Measurements from ENCODE around the gene ACOXL. TPM values are rescaled to one million over a fixed set of nuclear protein-coding genes. Genes with fewer than 3 reads are reported as not detected.

The ACOXL gene
- total and polyA plus RNA-seq, 2 of the 8 experiments (the other 6 are each of a cell fraction or from before 2014, with no cell fraction given), result 11.4 to 20.6 TPM

GRCh38 chr2:111048856-111049768, 316.7 kb downstream of the ACOXL start:
- Histone ChIP-seq H3K36me3 (ENCODE audit: control insufficient read depth in 2 of 4, insufficient read depth in 4 of 4, low read length in 3 of 4) (no peaks in the 10 kb centered on the region; a peak in 2 of 8 replicates), H3K56ac (replicated peaks; ENCODE audit: insufficient read length, low read depth, low read length) (no peak overlapping the region), H4K91ac (replicated peaks; ENCODE audit: insufficient read length, low read length) (no peak overlapping the region), H3K4me2 (ENCODE audit: insufficient read depth in 1 of 2, low read depth in 2 of 2, low read length in 2 of 2) (no peak overlapping the region), H3K4me1 (replicated peaks in 1 of 4; ENCODE audit: control insufficient read depth in 3 of 4, insufficient read depth in 4 of 4, low read length in 3 of 4) (no peaks in the 10 kb centered on the region), H3K4me3 (ENCODE audit: extremely low read depth in 1 of 4, insufficient read depth in 2 of 4, low read depth in 3 of 4, low read length in 4 of 4) (no peak overlapping the region), H2AFZ (ENCODE audit: low read length) (no peak overlapping the region), H3K79me1 (ENCODE audit: low read depth, low read length) (no peaks in the 10 kb centered on the region), H2AK5ac (ENCODE audit: low read depth, low read length) (no peak overlapping the region), H3K27ac (ENCODE audit: low read depth, low read length) (no peak overlapping the region), H4K20me1 (replicated peaks in 1 of 2; ENCODE audit: control insufficient read depth in 1 of 2, insufficient read depth in 2 of 2, low read length in 2 of 2) (no peaks in the 10 kb centered on the region), H2BK15ac (ENCODE audit: low read length) (no peak overlapping the region), H3K14ac (ENCODE audit: insufficient read length) (no peak overlapping the region), H3K4ac (replicated peaks; ENCODE audit: insufficient read length, low read depth, low read length) (no peak overlapping the region), H3K9ac (replicated peaks in 1 of 4; ENCODE audit: extremely low read depth in 1 of 4, low read depth in 3 of 4, low read length in 3 of 4) (no peak overlapping the region), H3K27me3 (replicated peaks in 1 of 4; ENCODE audit: control insufficient read depth in 3 of 4, extremely low read depth in 1 of 4, insufficient read depth in 3 of 4, low read length in 3 of 4) (no peaks in the 10 kb centered on the region), H2BK12ac (ENCODE audit: low read depth, low read length) (no peak overlapping the region), H2BK120ac (replicated peaks; ENCODE audit: low read depth, low read length) (no peak overlapping the region), H3K79me2 (ENCODE audit: control insufficient read depth in 1 of 2, insufficient read depth in 2 of 2, low read length in 2 of 2) (no peaks in the 10 kb centered on the region), H2BK5ac (ENCODE audit: low read depth, low read length) (no peak overlapping the region), H3K23ac (ENCODE audit: insufficient read length) (no peak overlapping the region), H3K23me2 (ENCODE audit: low read depth, low read length) (no peaks in the 10 kb centered on the region), H3K18ac (ENCODE audit: extremely low read depth, low read length) (no peak overlapping the region), H4K5ac (ENCODE audit: insufficient read length, low read depth, low read length) (no peak overlapping the region), H3K9me3 (ENCODE audit: insufficient read depth in 2 of 2, low read depth in 1 of 2, low read length in 1 of 2) (no peaks in the 10 kb centered on the region), H4K8ac (ENCODE audit: extremely low read depth, insufficient read depth, low read length) (no peak overlapping the region), H2BK20ac (ENCODE audit: low read length) (no peak overlapping the region)
- no peak for FAIRE-seq
- no peak for DNase-seq (ENCODE audit: low read depth in 1 of 2, low spot score in 2 of 2)
- POLR2A ChIA-PET (ENCODE audit: partially characterized antibody), result interaction anchor here (0.6 to 0.8 kb wide), 2 partner anchors 8 to 156 kb away, joined by 3 read pairs; no protein-coding TSS in a partner anchor
- 83% methylated on average over 12 of the region's 12 CpGs; no CpG with 5 or more reads in 1 of the 2 experiments for WGBS, 2 experiments (ENCODE audit: extremely low coverage in 1 of 2, insufficient coverage in 1 of 2, insufficient read length in 1 of 2, insufficient replicate concordance in 2 of 2, low coverage in 1 of 2, low lambda C conversion rate in 2 of 2, missing lambda C conversion rate in 1 of 2)
- CTCF ChIA-PET (ENCODE audit: partially characterized antibody), result interaction anchor here (1.0 to 2.5 kb wide), 3 partner anchors 20 to 642 kb away, joined by 3 to 7 read pairs (median 4); no protein-coding TSS in a partner anchor
- TF ChIP-seq POLR2A (IDR thresholded peaks at IDR 0.05; ENCODE audit: control extremely low read depth in 1 of 2, low read depth in 2 of 2, low read length in 2 of 2) (no peak), TAF7 (optimal IDR thresholded peaks at IDR 0.05; ENCODE audit: borderline replicate concordance, low read depth, low read length) (no peak), NRF1 (IDR thresholded peaks at IDR 0.05; ENCODE audit: low read depth, low read length) (no peak), SP2 (IDR thresholded peaks at IDR 0.05; ENCODE audit: low read length) (no peak), TCF12 (IDR thresholded peaks at IDR 0.05; ENCODE audit: low read depth, low read length) (no peak), YY1 (IDR thresholded peaks at IDR 0.05; ENCODE audit: low read depth, low read length) (no peak), TEAD4 (IDR thresholded peaks at IDR 0.05; ENCODE audit: low read depth, low read length) (no peak), RAD21 (IDR thresholded peaks at IDR 0.05 in 1 of 2, conservative IDR thresholded peaks at IDR 0.05 in 1 of 2; ENCODE audit: low read depth in 2 of 2, low read length in 2 of 2) (no peak), SP1 (IDR thresholded peaks at IDR 0.05; ENCODE audit: low read depth, low read length) (no peak)
- TF ChIP-seq, protein P1, sequence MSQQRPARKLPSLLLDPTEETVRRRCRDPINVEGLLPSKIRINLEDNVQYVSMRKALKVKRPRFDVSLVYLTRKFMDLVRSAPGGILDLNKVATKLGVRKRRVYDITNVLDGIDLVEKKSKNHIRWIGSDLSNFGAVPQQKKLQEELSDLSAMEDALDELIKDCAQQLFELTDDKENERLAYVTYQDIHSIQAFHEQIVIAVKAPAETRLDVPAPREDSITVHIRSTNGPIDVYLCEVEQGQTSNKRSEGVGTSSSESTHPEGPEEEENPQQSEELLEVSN (IDR thresholded peaks at IDR 0.05), result no peak
- TF ChIP-seq, protein P2, sequence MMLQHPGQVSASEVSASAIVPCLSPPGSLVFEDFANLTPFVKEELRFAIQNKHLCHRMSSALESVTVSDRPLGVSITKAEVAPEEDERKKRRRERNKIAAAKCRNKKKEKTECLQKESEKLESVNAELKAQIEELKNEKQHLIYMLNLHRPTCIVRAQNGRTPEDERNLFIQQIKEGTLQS (IDR thresholded peaks at IDR 0.05; ENCODE audit: insufficient read depth, low read depth, low read length), result no peak
